ENCODE results near the gene STAB1.

- TF ChIP-seq POLR2AphosphoS5 (IDR thresholded peaks at IDR 0.05; ENCODE audit: low read depth, low read length) (no peak), MAX (IDR thresholded peaks at IDR 0.05) (no peak), TEAD4 (IDR thresholded peaks at IDR 0.05; ENCODE audit: low read depth, low read length) (no peak), NRF1 (IDR thresholded peaks at IDR 0.05; ENCODE audit: low read depth, low read length) (no peak), TBP (IDR thresholded peaks at IDR 0.05; ENCODE audit: low read depth, low read length) (no peak)
- TF ChIP-seq, protein P1, sequence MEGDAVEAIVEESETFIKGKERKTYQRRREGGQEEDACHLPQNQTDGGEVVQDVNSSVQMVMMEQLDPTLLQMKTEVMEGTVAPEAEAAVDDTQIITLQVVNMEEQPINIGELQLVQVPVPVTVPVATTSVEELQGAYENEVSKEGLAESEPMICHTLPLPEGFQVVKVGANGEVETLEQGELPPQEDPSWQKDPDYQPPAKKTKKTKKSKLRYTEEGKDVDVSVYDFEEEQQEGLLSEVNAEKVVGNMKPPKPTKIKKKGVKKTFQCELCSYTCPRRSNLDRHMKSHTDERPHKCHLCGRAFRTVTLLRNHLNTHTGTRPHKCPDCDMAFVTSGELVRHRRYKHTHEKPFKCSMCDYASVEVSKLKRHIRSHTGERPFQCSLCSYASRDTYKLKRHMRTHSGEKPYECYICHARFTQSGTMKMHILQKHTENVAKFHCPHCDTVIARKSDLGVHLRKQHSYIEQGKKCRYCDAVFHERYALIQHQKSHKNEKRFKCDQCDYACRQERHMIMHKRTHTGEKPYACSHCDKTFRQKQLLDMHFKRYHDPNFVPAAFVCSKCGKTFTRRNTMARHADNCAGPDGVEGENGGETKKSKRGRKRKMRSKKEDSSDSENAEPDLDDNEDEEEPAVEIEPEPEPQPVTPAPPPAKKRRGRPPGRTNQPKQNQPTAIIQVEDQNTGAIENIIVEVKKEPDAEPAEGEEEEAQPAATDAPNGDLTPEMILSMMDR (IDR thresholded peaks at IDR 0.05; ENCODE audit: control extremely low read depth in 1 of 3, insufficient read depth in 1 of 3, low read depth in 1 of 3, low read length in 3 of 3), result no peak
These were observed 17.6 kb downstream of the STAB1 start for GRCh38 chr3:52512727-52513126.
